22Rv1 (cell line): Measurements from ENCODE around the gene ZBTB8OS.

Experiments used
- H3K27ac ChIP-seq: fragments of 450-650 bp; 2 replicates; pipeline ENCODE4 v1.5.1; 2017
- CTCF ChIP-seq: fragments of 450-650 bp; IDR thresholded peaks from 2 replicates; pipeline ENCODE4 v1.5.1; 2017; ENCODE audit warnings: mild to moderate bottlenecking
- ZFX ChIP-seq: fragments of 450-650 bp; IDR thresholded peaks from 2 replicates; pipeline ENCODE4 v1.6.1; 2017; ENCODE audit warnings: antibody characterized with exemption, borderline replicate concordance

Gene ZBTB8OS

GRCh38 chr1:32592943-32593342 is 57.4 kb downstream of the ZBTB8OS start:
- no peak overlapping the region for H3K27ac ChIP-seq
- no peak for TF ChIP-seq CTCF
- TF ChIP-seq ZFX: no peak

- H3K27ac ChIP-seq: no peak overlapping the region
- no peak for TF ChIP-seq ZFX
- no peak for TF ChIP-seq CTCF
Observed at GRCh38 chr1:32580348-32581017, 69.9 kb downstream of the ZBTB8OS start.
